ENCODE measurements around the gene PRKD2. TPM values are rescaled to one million over a fixed set of nuclear protein-coding genes. Genes with fewer than 3 reads are reported as not detected.

The PRKD2 gene
- total and polyA plus RNA-seq, 10 of the 15 experiments (the other 5 are each of a cell fraction or from before 2014, with no cell fraction given): 2.3 to 98.8 (median 32.9) TPM

- H3K4me2 ChIP-seq (ENCODE audit: control insufficient read depth, insufficient read depth): no peak overlapping the region
- POLR2A ChIA-PET: no interaction called here
Measured at GRCh38 chr19:46696866-46697203, 20.1 kb downstream of the PRKD2 start.

More at GRCh38 chr19:46696866-46697203, 20.1 kb downstream of the PRKD2 start:
- SMC1A ChIA-PET (ENCODE audit: uncharacterized antibody, unreplicated experiment): interaction anchor here (0.6 kb wide), 2 partner anchors 16 to 146 kb away, joined by 3 read pairs; no protein-coding TSS in a partner anchor
- CTCF ChIA-PET: interaction anchor here (0.6 to 0.9 kb wide), 2 partner anchors 70 to 177 kb away, joined by 5 read pairs; no protein-coding TSS in a partner anchor
- 99% methylated on average over 9 of the region's 9 CpGs for WGBS (ENCODE audit: insufficient coverage, insufficient replicate concordance, low lambda C conversion rate, missing lambda C conversion rate)
- Histone ChIP-seq H3K36me3 (ENCODE audit: control insufficient read depth in 2 of 2, insufficient read depth in 2 of 2, low read length in 1 of 2) (peaks cover 36 to 50% of the 10 kb centered on the region in 2 experiments; a peak in 3 of 4 replicates), H3K4me1 (ENCODE audit: control insufficient read depth, insufficient read depth, low read length) (no peaks in the 10 kb centered on the region), H3K9me3 (replicated peaks; ENCODE audit: control insufficient read depth, insufficient read depth, low read length) (no peaks in the 10 kb centered on the region; the same call in 2 of the 3 replicates), H3K79me2 (ENCODE audit: control insufficient read depth, insufficient read depth, low read length) (no peaks in the 10 kb centered on the region), H3K9ac (ENCODE audit: control insufficient read depth, insufficient read depth, low read length) (no peak overlapping the region), H3K27ac (ENCODE audit: control insufficient read depth, insufficient read depth) (no peak overlapping the region), H3K4me3 (no peak overlapping the region), H4K20me1 (ENCODE audit: control insufficient read depth, insufficient read depth) (no peaks in the 10 kb centered on the region), H3K27me3 (replicated peaks in 1 of 2; ENCODE audit: control insufficient read depth in 2 of 2, insufficient read depth in 2 of 2, low read length in 1 of 2) (no peaks in the 10 kb centered on the region), H2AFZ (ENCODE audit: control insufficient read depth, low read depth, low read length) (no peak overlapping the region)
- in situ Hi-C loops (cut with MboI) (no loop called here), intact Hi-C loops (cut with micrococcal nuclease; ENCODE audit: unreplicated experiment) (no loop called here)
- ATAC-seq: no peak
- no peak for FAIRE-seq
- TF ChIP-seq NR2F1 (conservative IDR thresholded peaks at IDR 0.05): no peak
- no peak for TF ChIP-seq YBX1 (IDR thresholded peaks at IDR 0.05)
- no peak for TF ChIP-seq SUZ12 (IDR thresholded peaks at IDR 0.05; ENCODE audit: unreplicated experiment)
- TF ChIP-seq ZNF622 (IDR thresholded peaks at IDR 0.05): no peak
- TF ChIP-seq SKIL (IDR thresholded peaks at IDR 0.05; ENCODE audit: low read depth, poor library complexity, severe bottlenecking): no peak
- no peak for TF ChIP-seq NBN (IDR thresholded peaks at IDR 0.05)
- TF ChIP-seq CEBPZ (IDR thresholded peaks at IDR 0.05; ENCODE audit: low read depth, low read length): no peak
- no peak for TF ChIP-seq HDGF (IDR thresholded peaks at IDR 0.05)
- TF ChIP-seq ZBTB11 (CRISPR knock-in tag; IDR thresholded peaks at IDR 0.05): no peak
- TF ChIP-seq BACH1 (IDR thresholded peaks at IDR 0.05; ENCODE audit: borderline replicate concordance): no peak
- no peak for TF ChIP-seq HDAC6 (IDR thresholded peaks at IDR 0.05; ENCODE audit: unreplicated experiment)
- TF ChIP-seq E2F4 (IDR thresholded peaks at IDR 0.05; ENCODE audit: low read depth, low read length): no peak
- DNase-seq (ENCODE audit: low read depth, low spot score): no peak
- BruUV-seq (replicated peaks): no TSS peak
- RAD21 ChIA-PET (ENCODE audit: unreplicated experiment): no interaction called here

All from GM12878 (cell line).